ENCODE results near the gene TEKTIP1.
"Not testable (repeated sequence)": the region's sequence is repeated elsewhere in the genome, so short reads cannot be mapped to it uniquely, and the experiment has no call there.

TEKTIP1 gene

GRCh38 chr19:3563709-3564524 lies 24.9 kb downstream of the TEKTIP1 start:
- no peak overlapping the region for H3K4me3 ChIP-seq (ENCODE audit: control insufficient read depth, low read depth, low read length)
- DNase-seq (ENCODE audit: low read depth), result no peak
- TF ChIP-seq CTCF (conservative IDR thresholded peaks at IDR 0.05; ENCODE audit: control insufficient read depth, insufficient read depth, low read depth, low read length), result no peak

GRCh38 chr19:3565139-3565538 lies 26.2 kb downstream of the TEKTIP1 start:
- no peak for DNase-seq (ENCODE audit: low read depth)
- TF ChIP-seq CTCF (conservative IDR thresholded peaks at IDR 0.05; ENCODE audit: control insufficient read depth, insufficient read depth, low read depth, low read length), result no peak
- no peak overlapping the region for H3K4me3 ChIP-seq (ENCODE audit: control insufficient read depth, low read depth, low read length)

- not testable (repeated sequence) for DNase-seq (ENCODE audit: low read depth); H3K4me3 ChIP-seq (ENCODE audit: control insufficient read depth, low read depth, low read length)
These were observed 31.1 kb downstream of the TEKTIP1 start for GRCh38 chr19:3570042-3570441.

GRCh38 chr19:3570606-3571011 lies 31.6 kb downstream of the TEKTIP1 start:
- DNase-seq (ENCODE audit: low read depth), result no peak
- no peak overlapping the region for H3K4me3 ChIP-seq (ENCODE audit: control insufficient read depth, low read depth, low read length)
- TF ChIP-seq CTCF (conservative IDR thresholded peaks at IDR 0.05; ENCODE audit: control insufficient read depth, insufficient read depth, low read depth, low read length), result no peak

GRCh38 chr19:3572132-3572854 lies 33.3 kb downstream of the TEKTIP1 start:
- DNase-seq (ENCODE audit: low read depth), result peak; percentile 99
- no peak for TF ChIP-seq CTCF (conservative IDR thresholded peaks at IDR 0.05; ENCODE audit: control insufficient read depth, insufficient read depth, low read depth, low read length)
- H3K4me3 ChIP-seq (ENCODE audit: control insufficient read depth, low read depth, low read length), result peak overlapping the region; percentile 73

GRCh38 chr19:3572855-3573161 lies 33.8 kb downstream of the TEKTIP1 start, which contains the start of gene HMG20B:
Gene HMG20B, plus strand, starts transcription at chr19:3572944. Its CDS starts 366 bp downstream, at chr19:3573310.
- H3K4me3 ChIP-seq (ENCODE audit: control insufficient read depth, low read depth, low read length), result peak within 1 kb of the TSS; percentile 85
- TF ChIP-seq CTCF (conservative IDR thresholded peaks at IDR 0.05; ENCODE audit: control insufficient read depth, insufficient read depth, low read depth, low read length), result no peak
- DNase-seq (ENCODE audit: low read depth), result no peak

- H3K4me3 ChIP-seq (ENCODE audit: control insufficient read depth, low read depth, low read length), result peak overlapping the region; percentile 85
These were observed 34.3 kb downstream of the TEKTIP1 start for GRCh38 chr19:3573162-3573857.

More at GRCh38 chr19:3573162-3573857, 34.3 kb downstream of the TEKTIP1 start:
- TF ChIP-seq CTCF (conservative IDR thresholded peaks at IDR 0.05; ENCODE audit: control insufficient read depth, insufficient read depth, low read depth, low read length), result no peak
- no peak for DNase-seq (ENCODE audit: low read depth)

Data from fibroblast of mammary gland (primary cell).